ENCODE measurements around the gene TAS1R1.
"Not testable (repeated sequence)": the region's sequence is repeated elsewhere in the genome, so short reads cannot be mapped to it uniquely, and the experiment has no call there.

TAS1R1 gene

GRCh38 chr1:6521536-6521935, 33.6 kb upstream of the TAS1R1 start:
- DNase-seq (ENCODE audit: low spot score): no peak

DNA sequence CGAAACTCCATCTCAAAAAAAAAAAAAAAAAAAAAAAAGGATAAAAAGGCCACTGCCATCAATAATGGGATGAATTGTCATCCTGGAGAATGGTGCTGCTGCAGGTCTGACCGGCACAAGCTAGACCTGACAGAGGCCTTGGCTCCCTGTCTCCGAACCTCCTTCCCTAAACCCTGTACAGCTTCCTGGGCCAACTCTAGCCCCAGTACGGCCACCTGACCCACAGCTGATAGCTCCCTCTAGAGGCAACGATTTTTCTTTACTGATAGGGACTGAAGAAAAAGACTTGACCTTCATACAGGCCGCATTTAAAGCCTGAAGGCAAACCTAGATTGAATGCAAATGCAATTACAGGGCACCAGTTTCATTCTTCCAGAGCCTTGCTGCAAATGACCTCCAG, 31.5 kb upstream of the TAS1R1 start:
- peak; percentile 72 for DNase-seq (ENCODE audit: low spot score)

DNA sequence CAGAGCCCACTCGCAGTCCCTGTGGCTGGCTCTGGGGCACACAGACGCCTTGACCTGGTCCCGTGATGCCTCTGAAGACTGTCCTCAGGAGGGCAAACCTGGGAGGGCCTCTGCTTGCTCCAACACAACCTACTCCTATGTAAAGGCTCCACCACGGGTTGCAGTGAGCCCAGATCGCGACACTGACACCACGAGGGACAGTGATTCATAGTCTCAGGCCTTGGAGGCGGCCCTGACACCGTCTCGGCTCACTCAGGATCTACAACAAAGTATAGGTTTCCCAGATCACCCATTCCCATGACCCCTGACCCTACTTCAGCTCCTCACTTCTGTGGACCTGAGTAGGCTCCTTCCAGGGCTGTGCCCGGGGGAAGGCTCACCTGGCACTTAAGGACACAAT, 28.8 kb upstream of the TAS1R1 start:
- DNase-seq (ENCODE audit: low spot score): no peak

GRCh38 chr1:6528492-6528891, 26.6 kb upstream of the TAS1R1 start:
- no peak for DNase-seq (ENCODE audit: low spot score)

- DNase-seq (ENCODE audit: low spot score): no peak
Measured at GRCh38 chr1:6530504-6531160, 24.5 kb upstream of the TAS1R1 start.

DNA sequence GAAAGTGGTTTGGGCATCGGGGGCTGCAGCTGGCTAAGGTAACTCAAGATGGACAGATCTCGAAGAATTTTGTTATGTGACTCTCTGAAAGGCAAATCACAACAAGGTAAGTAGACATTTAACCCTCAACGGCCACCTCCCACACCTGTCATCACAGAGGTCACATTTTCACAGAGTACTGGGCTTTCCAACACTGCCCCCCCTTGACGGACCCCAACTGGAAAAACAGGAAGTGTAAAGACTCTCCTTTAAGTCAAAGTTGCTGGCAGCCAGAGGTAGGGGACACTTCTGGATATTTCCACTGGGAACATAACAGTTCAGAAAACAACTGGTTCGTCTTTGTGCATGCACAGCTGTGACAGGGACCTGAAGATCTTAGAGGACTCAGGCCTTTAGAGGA, 23.1 kb upstream of the TAS1R1 start:
- no peak for DNase-seq (ENCODE audit: low spot score)

- no peak for DNase-seq (ENCODE audit: low spot score)
Measured at GRCh38 chr1:6534248-6534822, 20.8 kb upstream of the TAS1R1 start.

DNA sequence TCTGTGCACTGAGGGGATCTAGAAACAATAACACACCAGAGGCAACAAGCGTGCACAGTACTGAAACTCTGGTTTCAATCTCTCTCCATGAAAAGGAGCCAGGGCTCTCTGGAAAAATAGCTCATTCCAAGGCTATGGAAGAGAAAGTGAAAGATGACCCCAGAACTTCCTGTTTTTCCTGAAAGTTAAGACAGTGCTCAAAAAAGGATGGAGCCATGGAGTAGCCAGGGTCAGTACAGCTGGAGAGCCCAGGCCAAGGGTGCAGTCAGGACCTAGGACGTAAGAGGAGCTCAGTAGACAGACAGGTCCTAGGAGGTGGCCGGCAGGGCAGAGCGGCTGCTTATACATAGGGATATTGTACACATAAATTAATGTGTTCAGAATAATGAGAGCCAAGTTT, 19.9 kb upstream of the TAS1R1 start:
- no peak for DNase-seq (ENCODE audit: low spot score)

DNA sequence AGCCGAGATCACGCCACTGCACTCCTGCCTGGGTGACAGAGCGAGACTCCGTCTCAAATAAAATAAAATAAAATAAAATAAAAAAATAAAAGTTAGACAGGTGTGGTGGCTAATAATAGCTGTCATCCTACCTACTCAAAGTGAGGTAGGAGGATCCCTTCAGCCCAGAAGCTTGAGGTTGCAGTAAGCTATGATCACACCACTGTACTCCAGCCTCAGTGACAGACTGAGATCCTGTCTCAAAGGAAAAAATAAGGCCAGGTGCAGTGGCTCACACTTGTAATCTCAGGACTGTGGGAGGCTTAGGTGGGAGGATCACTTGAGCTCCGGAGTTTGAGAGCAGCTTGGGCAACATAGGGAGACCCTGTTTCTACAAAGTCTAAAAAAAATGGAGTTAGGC, 18.8 kb upstream of the TAS1R1 start:
- DNase-seq (ENCODE audit: low spot score): no peak

DNA sequence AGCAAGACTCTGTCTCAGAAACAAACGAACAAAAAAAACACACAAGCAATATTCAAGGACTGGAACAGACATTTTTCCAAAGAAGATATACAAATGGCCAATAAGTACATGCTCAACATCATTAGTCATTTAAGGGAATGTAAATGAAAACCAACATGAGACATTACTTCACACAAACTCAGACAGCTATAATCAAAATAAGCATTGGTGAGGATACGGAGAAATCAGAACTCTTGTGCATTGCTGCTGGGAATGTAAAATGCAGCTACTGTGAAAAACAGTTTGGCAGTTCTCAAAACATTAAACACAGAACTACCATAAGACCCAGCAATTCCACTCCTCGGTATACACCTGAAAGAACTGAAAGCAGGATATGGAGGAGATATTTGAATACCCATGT, 16.2 kb upstream of the TAS1R1 start:
- DNase-seq (ENCODE audit: low spot score): peak; percentile 20

DNA sequence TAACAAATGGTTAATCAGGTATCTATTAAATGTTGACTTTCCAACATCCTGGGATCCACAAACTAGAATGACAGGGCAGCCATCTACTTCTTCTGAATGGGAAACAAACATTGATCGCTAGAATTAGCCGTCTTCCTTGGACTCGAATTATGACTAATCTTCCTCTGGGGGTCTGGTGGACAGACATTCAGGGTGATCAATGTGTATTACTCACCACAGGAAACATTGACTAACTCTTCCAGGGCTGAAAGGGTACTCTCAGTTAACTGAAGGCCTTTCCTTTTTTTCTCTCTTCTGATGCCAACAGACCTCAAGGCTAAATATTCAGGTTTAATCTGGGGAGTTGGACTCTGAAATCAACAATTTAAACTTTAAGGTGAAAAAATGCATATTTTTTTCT, 10.3 kb upstream of the TAS1R1 start:
- peak; percentile 40 for DNase-seq (ENCODE audit: low spot score)

DNA sequence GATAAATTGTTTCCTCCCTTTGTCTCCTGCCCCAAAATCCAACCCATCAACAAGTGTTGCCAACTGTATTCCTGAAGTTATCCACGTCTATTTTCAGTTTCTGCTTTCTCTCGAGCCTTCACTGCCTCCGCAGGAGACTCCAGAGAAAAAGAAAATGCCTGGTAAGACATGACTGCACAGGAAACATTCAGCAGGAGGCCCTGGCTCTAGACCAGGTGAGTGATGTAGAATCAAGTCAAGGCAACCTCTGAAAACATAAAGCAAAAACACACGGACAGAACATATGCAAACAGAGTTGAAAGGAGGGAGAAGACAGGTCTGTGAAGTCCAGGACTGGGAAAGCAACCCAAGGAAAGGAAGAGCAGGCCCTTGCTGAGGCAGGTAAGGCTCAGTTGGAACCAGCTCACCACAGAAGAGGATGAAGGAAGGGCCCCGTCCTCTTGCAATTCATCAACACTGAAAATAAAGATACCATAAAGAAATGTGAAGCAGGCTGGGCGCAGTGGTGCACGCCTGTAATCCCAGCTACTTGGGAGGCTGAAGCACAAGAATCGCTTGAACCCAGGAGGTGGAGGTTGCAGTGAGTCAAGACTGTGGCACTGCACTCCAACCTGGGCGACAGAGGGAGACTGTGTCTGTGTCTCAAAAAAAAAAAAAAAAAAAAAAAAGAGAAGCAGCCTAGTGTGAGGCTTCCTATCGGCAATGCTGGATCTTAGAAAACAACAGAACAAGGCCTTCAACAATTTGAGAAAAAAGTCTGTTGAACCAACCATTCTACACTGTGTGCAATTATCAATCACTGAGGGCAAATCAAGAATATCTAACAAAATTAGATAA, 9.6 kb upstream of the TAS1R1 start:
- DNase-seq (ENCODE audit: low spot score): no peak

DNA sequence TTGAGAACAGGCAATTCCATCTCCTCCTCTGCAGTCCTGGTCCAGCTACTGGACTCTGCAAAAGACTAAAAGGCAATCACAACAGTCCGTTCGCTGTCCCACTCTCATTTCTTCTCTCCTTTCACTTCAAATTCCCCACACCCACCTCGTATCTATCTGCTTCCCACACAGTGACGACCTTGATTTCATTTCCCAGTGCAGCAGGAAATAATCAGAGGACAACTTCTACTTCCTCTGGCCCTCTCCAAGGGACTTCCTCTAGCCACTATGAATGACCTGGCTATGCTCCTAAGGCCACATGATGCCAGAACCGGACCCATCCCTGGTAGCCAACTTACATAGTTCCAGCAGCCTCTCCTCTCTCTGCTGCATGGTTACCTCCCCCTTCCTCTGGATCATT, 8.8 kb upstream of the TAS1R1 start:
- DNase-seq (ENCODE audit: low spot score): no peak

DNA sequence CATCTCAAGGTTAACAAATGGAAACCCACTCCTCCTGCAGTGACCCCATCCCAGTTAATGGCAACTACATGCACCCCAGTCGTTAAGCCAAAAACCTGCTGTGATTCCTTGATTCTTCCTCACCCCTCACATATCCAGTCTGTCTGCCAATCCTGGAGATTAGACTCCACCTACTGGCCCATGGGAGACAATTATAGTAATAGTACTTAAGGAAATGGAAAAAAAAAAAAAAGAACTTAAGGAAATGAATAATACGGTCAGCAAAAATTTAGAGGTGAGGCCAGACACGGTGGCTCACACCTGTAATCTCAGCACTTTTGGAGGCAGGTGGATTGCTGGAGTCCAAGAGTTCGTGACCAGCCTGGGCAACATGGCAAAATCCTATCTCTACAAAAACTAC, 7.8 kb upstream of the TAS1R1 start:
- no peak for DNase-seq (ENCODE audit: low spot score)

GRCh38 chr1:6554031-6554906, 838 bp upstream of the TAS1R1 start, which contains the start of gene NOL9:
TSS of gene NOL9 (minus strand) at chr1:6554513. CDS start at chr1:6554502, 11 bp downstream.
- DNase-seq (ENCODE audit: low spot score): peak; percentile 98

DNA sequence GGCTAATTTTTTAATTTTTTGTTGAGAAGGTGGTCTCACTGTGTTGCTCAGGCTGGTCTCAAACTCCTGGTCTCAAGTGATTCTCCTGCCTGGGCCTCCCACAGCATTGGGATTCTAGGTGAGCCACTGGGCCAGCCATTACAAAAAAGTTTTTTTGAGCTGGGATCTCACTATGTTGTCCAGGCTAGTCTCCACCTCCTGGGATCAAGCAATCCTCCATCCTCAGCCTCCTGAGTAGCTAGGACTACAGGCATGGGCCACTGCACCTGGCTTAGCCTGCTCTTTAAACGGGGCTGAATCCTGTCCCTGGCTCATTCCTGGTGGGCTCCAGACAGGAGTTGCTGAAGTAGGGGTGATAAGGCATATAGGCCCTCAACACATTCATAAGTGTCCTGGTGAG, 2.5 kb downstream of the TAS1R1 start:
- DNase-seq (ENCODE audit: low spot score): no peak

DNA sequence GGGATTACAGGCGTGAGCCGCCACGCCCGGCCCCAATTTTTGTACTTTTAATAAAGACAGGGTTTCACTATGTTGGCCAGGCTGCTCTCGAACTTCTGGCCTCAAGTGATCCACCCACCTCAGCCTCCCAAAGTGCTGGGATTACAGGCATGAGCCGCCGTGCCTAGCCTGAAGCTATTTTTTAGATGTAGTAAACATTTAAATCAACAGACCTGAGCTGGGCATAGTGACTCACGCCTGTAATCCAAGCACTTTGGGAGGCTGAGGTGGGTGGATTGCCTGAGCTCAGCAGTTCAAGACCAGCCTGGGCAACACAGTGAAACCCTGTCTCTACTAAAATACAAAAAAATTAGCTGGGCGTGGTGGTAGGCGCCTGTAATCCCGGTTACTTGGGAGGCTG, 4.1 kb downstream of the TAS1R1 start:
- DNase-seq (ENCODE audit: low spot score): not testable (repeated sequence)

GRCh38 chr1:6560267-6560666, 5.2 kb downstream of the TAS1R1 start:
- DNase-seq (ENCODE audit: low spot score): no peak

DNA sequence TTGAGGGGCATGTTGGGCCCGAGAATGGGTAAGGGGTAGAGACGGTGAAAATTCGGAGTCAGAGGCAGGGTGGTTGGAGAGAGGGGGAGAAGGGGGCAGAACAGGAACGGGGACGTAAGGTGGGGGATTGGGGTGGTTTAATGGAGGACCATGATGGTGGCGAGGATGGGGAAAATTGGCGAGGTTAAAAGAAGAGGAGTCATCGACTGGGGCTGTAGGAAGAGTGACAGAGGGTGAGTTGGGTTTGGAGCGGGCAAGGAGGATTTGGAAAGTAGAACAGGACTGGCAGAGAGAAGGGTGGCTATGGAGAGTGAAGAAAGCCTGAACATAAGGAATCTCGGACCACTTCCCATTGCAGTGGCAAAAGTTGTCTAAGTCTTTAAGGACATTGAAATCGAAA, 13.9 kb downstream of the TAS1R1 start:
- DNase-seq (ENCODE audit: low spot score): no peak

- DNase-seq (ENCODE audit: low spot score): no peak
Measured at GRCh38 chr1:6570100-6570499, 15.0 kb downstream of the TAS1R1 start.

DNA sequence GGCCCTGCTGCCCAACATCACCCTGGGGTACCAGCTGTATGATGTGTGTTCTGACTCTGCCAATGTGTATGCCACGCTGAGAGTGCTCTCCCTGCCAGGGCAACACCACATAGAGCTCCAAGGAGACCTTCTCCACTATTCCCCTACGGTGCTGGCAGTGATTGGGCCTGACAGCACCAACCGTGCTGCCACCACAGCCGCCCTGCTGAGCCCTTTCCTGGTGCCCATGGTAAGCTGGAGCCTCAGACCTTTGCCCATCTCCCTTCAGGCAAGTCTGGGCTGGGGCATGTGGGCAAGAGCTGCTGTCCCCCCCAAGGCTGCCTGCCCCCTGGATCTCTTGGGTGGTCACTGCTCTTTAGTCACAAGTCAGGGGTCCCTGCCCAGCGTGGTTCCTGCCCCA, 15.9 kb downstream of the TAS1R1 start:
- no peak for DNase-seq (ENCODE audit: low spot score)

GRCh38 chr1:6572653-6573383, 17.7 kb downstream of the TAS1R1 start:
- no peak for DNase-seq (ENCODE audit: low spot score)
